Brain microvascular endothelial cell (primary cell): ENCODE results near the gene DSG4.
A peak's percentile ranks its signal among the peaks of the same experiment; 100 is the strongest.

Experiments used
- DNase-seq: peaks from one replicate; pipeline ENCODE4 v3.0.0-alpha.2; 2020
- H3K27ac ChIP-seq: fragments of 250-450 bp; sonication (Bioruptor Pico); 2 replicates; pipeline ENCODE4 v1.5.1; 2020; ENCODE audit warnings: mild to moderate bottlenecking, moderate library complexity
- H3K27me3 ChIP-seq: fragments of 250-450 bp; sonication (Bioruptor Pico); replicated peaks from 2 replicates; pipeline ENCODE4 v1.5.1; 2020; ENCODE audit warnings: mild to moderate bottlenecking
- H3K36me3 ChIP-seq: fragments of 250-450 bp; sonication (Bioruptor Pico); replicated peaks from 2 replicates; pipeline ENCODE4 v1.5.1; 2020; ENCODE audit warnings: mild to moderate bottlenecking
- H3K4me3 ChIP-seq: 2 replicates; pipeline ENCODE4 v1.5.1; 2011; ENCODE audit warnings: low read depth, mild to moderate bottlenecking, control low read depth, low read length, moderate library complexity
- CTCF ChIP-seq: IDR thresholded peaks from 2 replicates; pipeline ENCODE4 v1.5.1; 2011; ENCODE audit warnings: low read depth, mild to moderate bottlenecking, moderate library complexity, low read length, control low read depth, inconsistent platforms; ENCODE audit errors: missing control alignments
- in situ Hi-C: cut with HindIII; loops from 2 replicates; pipeline ENCODE4 v1.10.0; 2017; ENCODE audit warnings: low sequenced_read_pairs, low pct_ligation_motif_present

Gene DSG4

GRCh38 chr18:31424383-31424988 lies 47.9 kb downstream of the DSG4 start:
- no peak overlapping the region for H3K27ac ChIP-seq
- in situ Hi-C loops, result no loop called here
- DNase-seq, result peak; percentile 48
- no peaks in the 10 kb centered on the region for H3K36me3 ChIP-seq
- no peak overlapping the region for H3K4me3 ChIP-seq
- TF ChIP-seq CTCF, result peak; percentile 86
- H3K27me3 ChIP-seq, result no peaks in the 10 kb centered on the region

GRCh38 chr18:31426021-31426420 lies 49.4 kb downstream of the DSG4 start:
- in situ Hi-C loops, result no loop called here
- no peak for DNase-seq
- Histone ChIP-seq H3K27me3 (no peaks in the 10 kb centered on the region), H3K4me3 (no peak overlapping the region), H3K27ac (no peak overlapping the region), H3K36me3 (no peaks in the 10 kb centered on the region)
- no peak for TF ChIP-seq CTCF

- H3K27ac ChIP-seq, result no peak overlapping the region
These were observed 50.4 kb downstream of the DSG4 start for GRCh38 chr18:31426871-31427406.

GRCh38 chr18:31428211-31428610 lies 51.6 kb downstream of the DSG4 start:
- TF ChIP-seq CTCF, result no peak
- Histone ChIP-seq H3K4me3 (no peak overlapping the region), H3K27ac (no peak overlapping the region), H3K27me3 (no peaks in the 10 kb centered on the region), H3K36me3 (no peaks in the 10 kb centered on the region)
- in situ Hi-C loops, result no loop called here
- DNase-seq, result no peak

More at GRCh38 chr18:31426871-31427406, 50.4 kb downstream of the DSG4 start:
- no peak for DNase-seq
- no peak for TF ChIP-seq CTCF
- H3K36me3 ChIP-seq, result no peaks in the 10 kb centered on the region
- H3K4me3 ChIP-seq, result no peak overlapping the region
- in situ Hi-C loops, result no loop called here
- H3K27me3 ChIP-seq, result no peaks in the 10 kb centered on the region

GRCh38 chr18:31429623-31430022 lies 53.0 kb downstream of the DSG4 start:
- H3K36me3 ChIP-seq, result no peaks in the 10 kb centered on the region
- no peaks in the 10 kb centered on the region for H3K27me3 ChIP-seq
- DNase-seq, result no peak
- no peak overlapping the region for H3K4me3 ChIP-seq
- H3K27ac ChIP-seq, result no peak overlapping the region
- in situ Hi-C loops, result no loop called here
- no peak for TF ChIP-seq CTCF

GRCh38 chr18:31430072-31430471 lies 53.5 kb downstream of the DSG4 start:
- no peak for DNase-seq
- Histone ChIP-seq H3K4me3 (no peak overlapping the region), H3K27ac (no peak overlapping the region), H3K36me3 (no peaks in the 10 kb centered on the region), H3K27me3 (no peaks in the 10 kb centered on the region)
- in situ Hi-C loops, result no loop called here
- TF ChIP-seq CTCF, result no peak
